Gastrocnemius medialis (tissue), 4 donors: ENCODE results near the gene NEURL2.

Experiments
- CTCF ChIP-seq, 5 experiments: fragments of 450-650 bp in 3 of 5; fragments of 200-600 bp in 2 of 5; sonication (generic) in 2 of 5; IDR thresholded peaks in 4 of 5; conservative IDR thresholded peaks in 1 of 5; 1 replicate in 4 of 5; 2 replicates in 1 of 5; pipeline ENCODE4 v1.5.1; 2016 to 2019; ENCODE audit warnings: antibody characterized with exemption in 5 of 5, mild to moderate bottlenecking in 3 of 5, moderate library complexity in 3 of 5
- POLR2A ChIP-seq, 2 donors: fragments of 450-650 bp; IDR thresholded peaks; one replicate each; pipeline ENCODE4 v1.6.1; 2017; ENCODE audit warnings: antibody characterized with exemption in 2 of 2, mild to moderate bottlenecking in 2 of 2, moderate library complexity in 2 of 2

GRCh38 chr20:45935416-45936046 lies 44.5 kb upstream of the NEURL2 start:
- TF ChIP-seq POLR2A (IDR thresholded peaks at IDR 0.05) (no peak), CTCF (IDR thresholded peaks at IDR 0.05 in 4 of 5, conservative IDR thresholded peaks at IDR 0.05 in 1 of 5) (no peak)
